Immature natural killer cell (primary cell): ENCODE data around the gene ABI3BP. TPM values are rescaled to one million over a fixed set of nuclear protein-coding genes. Genes with fewer than 3 reads are reported as not detected.

Experiments
- DNase-seq, 3 donors: peaks; one replicate each; pipeline ENCODE4 v3.0.0; 2022; ENCODE audit warnings: mixed read lengths in 1 of 3
- H3K27ac Mint-ChIP-seq, 6 donors: one replicate each; pipeline ENCODE4 v1.8.0; 2020; ENCODE audit warnings: mixed read lengths in 6 of 6, mild to moderate bottlenecking in 5 of 6, inconsistent platforms in 4 of 6, moderate library complexity in 3 of 6
- H3K27me3 Mint-ChIP-seq, 3 donors: one replicate each; pipeline ENCODE4 v1.8.0; 2020 to 2021; ENCODE audit warnings: low read depth in 3 of 3, mild to moderate bottlenecking in 3 of 3, mixed read lengths in 3 of 3, moderate library complexity in 3 of 3, inconsistent platforms in 1 of 3
- H3K36me3 Mint-ChIP-seq, 3 donors: one replicate each; pipeline ENCODE4 v1.8.0; 2020; ENCODE audit warnings: mixed read lengths in 3 of 3, inconsistent platforms in 2 of 3, mild to moderate bottlenecking in 2 of 3
- H3K4me1 Mint-ChIP-seq, 2 donors: one replicate each; pipeline ENCODE4 v1.8.0; 2020; ENCODE audit warnings: inconsistent platforms in 2 of 2, mild to moderate bottlenecking in 2 of 2, mixed read lengths in 2 of 2, moderate library complexity in 1 of 2
- H3K4me3 Mint-ChIP-seq, 5 donors: one replicate each; pipeline ENCODE4 v1.8.0; 2020; ENCODE audit warnings: mild to moderate bottlenecking in 5 of 5, mixed read lengths in 5 of 5, inconsistent platforms in 3 of 5, moderate library complexity in 3 of 5
- H3K9me3 Mint-ChIP-seq, 6 donors: one replicate each; pipeline ENCODE4 v1.8.0; 2020; ENCODE audit warnings: mild to moderate bottlenecking in 6 of 6, mixed read lengths in 6 of 6, inconsistent platforms in 4 of 6, moderate library complexity in 3 of 6
- polyA plus RNA-seq, 3 donors: library from polyadenylated mRNA; unstranded; fragments of 300-500 nt; fragmentation: Illumina TruSeq; gene quantifications; one replicate each; pipeline ENCODE4 v1.2.3, GENCODE V29; 2021

The ABI3BP gene
- polyA plus RNA-seq, 3 donors from 2014 or later: not detected

GRCh38 chr3:100803711-100804110 lies 189.5 kb downstream of the ABI3BP start:
- Mint-ChIP-seq H3K9me3 (peaks cover 0 to 2% (median 0%) of the 10 kb centered on the region in 6 donors), H3K27ac (no peak overlapping the region)

GRCh38 chr3:100802126-100802525 lies 191.1 kb downstream of the ABI3BP start:
- H3K9me3 Mint-ChIP-seq: peaks cover 0 to 2% (median 0%) of the 10 kb centered on the region in 6 donors
- no peak overlapping the region for H3K4me3 Mint-ChIP-seq
- H3K27me3 Mint-ChIP-seq: peaks cover 0 to 5% (median 3%) of the 10 kb centered on the region in 3 donors
- DNase-seq: no peak
- H3K27ac Mint-ChIP-seq: no peak overlapping the region
- H3K36me3 Mint-ChIP-seq: no peaks in the 10 kb centered on the region
- H3K4me1 Mint-ChIP-seq: no peaks in the 10 kb centered on the region

More at GRCh38 chr3:100803711-100804110, 189.5 kb downstream of the ABI3BP start:
- Mint-ChIP-seq H3K36me3 (no peaks in the 10 kb centered on the region), H3K4me1 (no peaks in the 10 kb centered on the region), H3K27me3 (peaks cover 0 to 5% (median 3%) of the 10 kb centered on the region in 3 donors), H3K4me3 (no peak overlapping the region)
- DNase-seq: no peak

GRCh38 chr3:100798012-100798411 lies 195.2 kb downstream of the ABI3BP start:
- H3K27ac Mint-ChIP-seq: no peak overlapping the region
- H3K4me1 Mint-ChIP-seq: peaks cover 0 to 1% of the 10 kb centered on the region in 2 donors
- no peak overlapping the region for H3K4me3 Mint-ChIP-seq
- H3K27me3 Mint-ChIP-seq: peaks cover 0 to 5% (median 1%) of the 10 kb centered on the region in 3 donors
- H3K9me3 Mint-ChIP-seq: no peaks in the 10 kb centered on the region
- no peaks in the 10 kb centered on the region for H3K36me3 Mint-ChIP-seq
- no peak for DNase-seq

DNA sequence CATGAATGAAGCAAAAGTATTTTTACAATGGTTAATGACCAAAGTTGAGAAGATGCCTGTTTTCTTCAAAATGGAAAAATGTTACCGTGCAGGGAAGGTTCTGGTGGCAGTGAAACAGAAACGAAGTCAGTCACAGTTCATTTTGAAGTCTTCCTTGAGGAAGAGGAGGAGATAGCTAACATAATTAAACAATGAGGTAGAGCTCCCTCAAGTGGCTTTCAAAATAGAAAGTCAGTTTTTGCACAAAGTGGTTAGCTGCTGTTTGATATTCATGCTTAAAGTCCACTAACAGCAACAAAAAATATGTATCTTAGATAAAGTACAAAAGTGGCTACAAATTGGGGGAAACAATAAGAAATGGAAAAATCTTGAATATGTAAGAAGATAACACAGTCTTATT lies 196.7 kb downstream of the ABI3BP start:
- no peak for DNase-seq
- Mint-ChIP-seq H3K4me3 (no peak overlapping the region), H3K9me3 (no peaks in the 10 kb centered on the region), H3K27me3 (peaks cover 0 to 2% (median 1%) of the 10 kb centered on the region in 3 donors), H3K4me1 (peaks cover 0 to 1% of the 10 kb centered on the region in 2 donors), H3K36me3 (no peaks in the 10 kb centered on the region), H3K27ac (no peak overlapping the region)

DNA sequence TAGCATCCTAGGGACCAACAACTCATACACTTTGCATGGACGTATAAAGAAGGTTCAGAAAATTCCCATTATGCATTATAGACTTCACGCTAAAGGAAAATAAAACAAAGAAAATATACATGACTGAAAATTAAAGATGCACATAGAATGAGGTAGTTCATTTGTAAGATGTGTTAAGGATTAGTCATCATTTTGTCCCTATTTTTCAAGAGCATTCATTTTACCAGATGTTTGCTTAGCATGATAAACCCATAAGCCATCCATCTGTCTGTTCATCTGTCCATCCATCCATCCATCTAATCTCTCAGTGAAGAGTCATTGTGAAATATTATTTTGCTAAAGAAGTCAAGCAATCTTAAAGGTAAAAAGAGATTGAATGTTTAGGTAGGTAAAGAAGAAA lies 203.6 kb downstream of the ABI3BP start:
- no peak for DNase-seq
- Mint-ChIP-seq H3K27ac (no peak overlapping the region), H3K9me3 (peaks cover 0 to 8% (median 6%) of the 10 kb centered on the region in 6 donors), H3K4me3 (no peak overlapping the region), H3K27me3 (peaks cover 0 to 8% (median 2%) of the 10 kb centered on the region in 3 donors), H3K36me3 (no peaks in the 10 kb centered on the region), H3K4me1 (no peaks in the 10 kb centered on the region)

- no peaks in the 10 kb centered on the region for H3K36me3 Mint-ChIP-seq
- no peaks in the 10 kb centered on the region for H3K4me1 Mint-ChIP-seq
- H3K9me3 Mint-ChIP-seq: peaks cover 0 to 10% (median 6%) of the 10 kb centered on the region in 6 donors
- peaks cover 0 to 6% (median 0%) of the 10 kb centered on the region in 3 donors for H3K27me3 Mint-ChIP-seq
- no peak overlapping the region for H3K4me3 Mint-ChIP-seq
- no peak overlapping the region for H3K27ac Mint-ChIP-seq
- DNase-seq: no peak
Measured at GRCh38 chr3:100783619-100784018, 209.6 kb downstream of the ABI3BP start.

- H3K9me3 Mint-ChIP-seq: peaks cover 0 to 10% (median 6%) of the 10 kb centered on the region in 6 donors
- H3K27me3 Mint-ChIP-seq: peaks cover 0 to 6% (median 0%) of the 10 kb centered on the region in 3 donors
- no peak overlapping the region for H3K27ac Mint-ChIP-seq
- H3K4me3 Mint-ChIP-seq: no peak overlapping the region
- no peak for DNase-seq
- no peaks in the 10 kb centered on the region for H3K36me3 Mint-ChIP-seq
- no peaks in the 10 kb centered on the region for H3K4me1 Mint-ChIP-seq
Measured at GRCh38 chr3:100782906-100783305, 210.3 kb downstream of the ABI3BP start.

GRCh38 chr3:100782348-100782747 lies 210.9 kb downstream of the ABI3BP start:
- peaks cover 0 to 10% (median 6%) of the 10 kb centered on the region in 6 donors for H3K9me3 Mint-ChIP-seq
- H3K4me1 Mint-ChIP-seq: no peaks in the 10 kb centered on the region
- H3K27me3 Mint-ChIP-seq: peaks cover 0 to 6% (median 0%) of the 10 kb centered on the region in 3 donors
- no peak for DNase-seq
- no peak overlapping the region for H3K27ac Mint-ChIP-seq
- no peak overlapping the region for H3K4me3 Mint-ChIP-seq
- H3K36me3 Mint-ChIP-seq: no peaks in the 10 kb centered on the region

GRCh38 chr3:100781301-100781700 lies 211.9 kb downstream of the ABI3BP start:
- Mint-ChIP-seq H3K36me3 (no peaks in the 10 kb centered on the region), H3K27ac (no peak overlapping the region), H3K27me3 (peaks cover 0 to 6% (median 0%) of the 10 kb centered on the region in 3 donors), H3K4me1 (no peaks in the 10 kb centered on the region), H3K4me3 (no peak overlapping the region), H3K9me3 (peaks cover 0 to 10% (median 6%) of the 10 kb centered on the region in 6 donors)
- DNase-seq: no peak

GRCh38 chr3:100780071-100780622 lies 213.1 kb downstream of the ABI3BP start:
- no peaks in the 10 kb centered on the region for H3K36me3 Mint-ChIP-seq
- peaks cover 0 to 3% (median 0%) of the 10 kb centered on the region in 3 donors for H3K27me3 Mint-ChIP-seq
- peaks cover 0 to 3% (median 0%) of the 10 kb centered on the region in 6 donors for H3K9me3 Mint-ChIP-seq
- DNase-seq: no peak
- no peak overlapping the region for H3K4me3 Mint-ChIP-seq
- no peak overlapping the region for H3K27ac Mint-ChIP-seq
- no peaks in the 10 kb centered on the region for H3K4me1 Mint-ChIP-seq

DNA sequence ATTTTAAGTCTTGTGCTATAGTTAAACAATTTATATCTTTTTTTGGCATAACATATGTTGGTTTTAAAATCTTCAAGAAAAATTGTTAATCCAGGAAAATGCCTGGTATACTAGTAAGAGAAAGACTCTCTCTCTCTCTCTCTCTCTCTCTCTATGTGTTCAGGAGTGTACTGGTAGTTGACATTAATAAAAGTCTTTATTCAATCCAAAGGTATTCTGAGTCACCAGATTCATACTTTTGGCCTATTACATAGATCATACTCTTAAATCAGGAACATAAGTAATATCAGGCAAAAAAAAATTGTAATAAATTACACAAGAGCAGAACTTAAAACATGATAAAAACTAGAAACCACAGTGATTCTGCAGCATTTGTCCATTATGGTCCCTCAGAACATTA lies 213.7 kb downstream of the ABI3BP start:
- H3K27ac Mint-ChIP-seq: no peak overlapping the region
- H3K4me1 Mint-ChIP-seq: no peaks in the 10 kb centered on the region
- no peak overlapping the region for H3K4me3 Mint-ChIP-seq
- DNase-seq: no peak
- no peaks in the 10 kb centered on the region for H3K36me3 Mint-ChIP-seq
- peaks cover 0 to 3% (median 0%) of the 10 kb centered on the region in 3 donors for H3K27me3 Mint-ChIP-seq
- H3K9me3 Mint-ChIP-seq: peaks cover 0 to 1% (median 0%) of the 10 kb centered on the region in 6 donors

GRCh38 chr3:100777271-100777670 lies 215.9 kb downstream of the ABI3BP start:
- peaks cover 0 to 3% (median 0%) of the 10 kb centered on the region in 3 donors for H3K27me3 Mint-ChIP-seq
- H3K4me3 Mint-ChIP-seq: no peak overlapping the region
- no peak for DNase-seq

DNA sequence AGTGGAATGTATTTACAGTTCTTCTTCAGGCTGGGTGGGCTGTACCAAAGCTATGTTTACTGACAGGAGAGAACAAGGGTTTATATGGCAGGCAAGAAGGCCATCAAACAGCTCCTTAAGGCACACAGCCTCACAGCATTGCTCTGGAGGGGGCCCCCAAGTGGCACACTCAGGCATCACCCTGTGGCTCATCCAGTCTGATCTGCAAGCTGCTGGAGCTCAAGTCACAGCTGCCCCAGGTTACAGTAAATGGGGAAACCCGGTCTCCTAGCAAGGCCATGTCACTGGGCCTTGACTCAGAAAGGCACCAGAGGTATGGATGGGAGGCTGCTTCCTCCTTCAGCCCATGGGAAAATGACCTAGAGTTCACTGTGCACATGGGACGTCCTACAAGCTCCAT lies 216.5 kb downstream of the ABI3BP start:
- H3K4me1 Mint-ChIP-seq: no peaks in the 10 kb centered on the region
- peaks cover 0 to 3% (median 0%) of the 10 kb centered on the region in 3 donors for H3K27me3 Mint-ChIP-seq
- H3K4me3 Mint-ChIP-seq: no peak overlapping the region
- DNase-seq: no peak
- H3K27ac Mint-ChIP-seq: no peak overlapping the region
- H3K9me3 Mint-ChIP-seq: peaks cover 0 to 2% (median 0%) of the 10 kb centered on the region in 6 donors
- H3K36me3 Mint-ChIP-seq: no peaks in the 10 kb centered on the region

More at GRCh38 chr3:100777271-100777670, 215.9 kb downstream of the ABI3BP start:
- peaks cover 0 to 2% (median 0%) of the 10 kb centered on the region in 6 donors for H3K9me3 Mint-ChIP-seq
- H3K27ac Mint-ChIP-seq: no peak overlapping the region
- no peaks in the 10 kb centered on the region for H3K36me3 Mint-ChIP-seq
- no peaks in the 10 kb centered on the region for H3K4me1 Mint-ChIP-seq

DNA sequence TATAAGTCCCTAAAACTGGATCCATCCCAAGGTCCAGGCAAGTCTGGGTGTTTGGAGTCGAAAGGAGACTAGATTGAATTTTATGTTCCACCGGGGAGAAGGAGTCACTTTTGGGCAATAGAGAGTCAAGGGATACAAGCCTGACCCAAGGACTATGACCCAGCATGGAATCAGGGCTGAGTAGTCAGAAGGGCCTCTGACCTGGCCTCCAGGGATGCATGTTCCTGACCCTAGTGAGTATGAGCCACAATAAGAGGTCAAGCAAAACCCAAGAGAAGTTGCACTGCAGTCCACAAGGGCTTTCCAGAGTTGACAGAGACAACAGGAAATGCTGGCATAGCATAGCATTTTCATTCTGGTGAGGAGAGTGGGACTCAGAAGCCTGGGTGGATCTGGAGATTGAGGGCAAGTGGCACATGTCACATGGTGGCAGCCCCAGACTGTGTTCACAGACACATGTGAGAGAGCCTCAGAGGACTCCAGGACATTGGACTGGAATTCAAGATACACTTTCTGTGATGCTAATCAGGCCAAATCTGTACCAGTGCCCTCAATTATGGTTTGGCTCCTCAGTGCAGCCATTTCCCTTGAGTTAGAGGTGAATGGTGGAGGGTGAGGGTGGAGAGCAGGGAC lies 217.0 kb downstream of the ABI3BP start:
- no peak overlapping the region for H3K27ac Mint-ChIP-seq
- DNase-seq: no peak

More for the DNA sequence above, 217.0 kb downstream of the ABI3BP start:
- H3K4me1 Mint-ChIP-seq: no peaks in the 10 kb centered on the region
- no peak overlapping the region for H3K4me3 Mint-ChIP-seq
- H3K36me3 Mint-ChIP-seq: no peaks in the 10 kb centered on the region
- peaks cover 0 to 3% (median 0%) of the 10 kb centered on the region in 3 donors for H3K27me3 Mint-ChIP-seq
- peaks cover 0 to 2% (median 0%) of the 10 kb centered on the region in 6 donors for H3K9me3 Mint-ChIP-seq
